Breast epithelium (tissue), 4 donors: ENCODE results near the gene AGBL3. TPM values are rescaled to one million over a fixed set of nuclear protein-coding genes. Genes with fewer than 3 reads are reported as not detected.

Experiments used
- DNase-seq, 2 donors: peaks; one replicate each; pipeline ENCODE4 v3.0.0-alpha.2; 2019; ENCODE audit warnings: low spot score in 2 of 2
- H3K27ac ChIP-seq, 2 donors: fragments of 200-600 bp; sonication (generic) in 1 of 2; one replicate each; pipeline ENCODE4 v1.5.1; 2016 to 2019; ENCODE audit warnings: mild to moderate bottlenecking in 1 of 2
- H3K27me3 ChIP-seq, 2 donors: fragments of 200-600 bp; sonication (generic) in 1 of 2; one replicate each; pipeline versions ENCODE4 v1.5.1 to v1.6.0; 2017 to 2019; ENCODE audit warnings: control low read depth in 1 of 2, mild to moderate bottlenecking in 1 of 2
- H3K36me3 ChIP-seq: fragments of 200-600 bp; one replicate; pipeline ENCODE4 v1.5.1; 2019
- H3K4me1 ChIP-seq, 2 donors: fragments of 200-600 bp; sonication (generic); one replicate each; pipeline ENCODE4 v1.5.1; 2016 to 2019; ENCODE audit warnings: control low read depth in 1 of 2
- H3K4me3 ChIP-seq, 3 donors: fragments of 200-600 bp; sonication (generic); 1 replicate in 2 of 3; 2 replicates in 1 of 3; pipeline ENCODE4 v1.5.1; 2016 to 2019; ENCODE audit warnings: mild to moderate bottlenecking in 3 of 3, moderate library complexity in 2 of 3
- H3K9me3 ChIP-seq, 2 donors: fragments of 200-600 bp; sonication (generic) in 1 of 2; one replicate each; pipeline ENCODE4 v1.5.1; 2016 to 2019; ENCODE audit warnings: control low read depth in 1 of 2
- POLR2A ChIP-seq: fragments of 450-650 bp; IDR thresholded peaks from one replicate; pipeline ENCODE4 v1.6.1; 2016; ENCODE audit warnings: antibody characterized with exemption, mild to moderate bottlenecking, moderate library complexity
- POLR2AphosphoS5 ChIP-seq, 3 donors: sonication (generic); formaldehyde crosslinking; IDR thresholded peaks; one replicate each; pipeline ENCODE4 v1.6.1; 2017; ENCODE audit warnings: antibody characterized with exemption in 3 of 3
- intact Hi-C: fragments of 100-400 bp; cut with DNase I; formaldehyde crosslinking; loops from one replicate; pipeline ENCODE4 v1.15.1; 2023; ENCODE audit warnings: low total_unique reads
- total RNA-seq, 3 donors: library from RNA; depleted of rRNA; stranded (reverse); fragments of >200 nt; gene quantifications; one replicate each; pipeline ENCODE4 v1.1.0, GENCODE V29; 2016
- TF ChIP-seq, protein P1 (sequence below), 3 donors: fragments of 450-650 bp; IDR thresholded peaks; one replicate each; pipeline ENCODE4 v1.5.1; 2016 to 2017; ENCODE audit warnings: antibody characterized with exemption in 3 of 3, mild to moderate bottlenecking in 3 of 3, moderate library complexity in 3 of 3

The AGBL3 gene
- total RNA-seq, 3 donors from 2014 or later = 2.2 to 5.1 (median 4.3) TPM

DNA sequence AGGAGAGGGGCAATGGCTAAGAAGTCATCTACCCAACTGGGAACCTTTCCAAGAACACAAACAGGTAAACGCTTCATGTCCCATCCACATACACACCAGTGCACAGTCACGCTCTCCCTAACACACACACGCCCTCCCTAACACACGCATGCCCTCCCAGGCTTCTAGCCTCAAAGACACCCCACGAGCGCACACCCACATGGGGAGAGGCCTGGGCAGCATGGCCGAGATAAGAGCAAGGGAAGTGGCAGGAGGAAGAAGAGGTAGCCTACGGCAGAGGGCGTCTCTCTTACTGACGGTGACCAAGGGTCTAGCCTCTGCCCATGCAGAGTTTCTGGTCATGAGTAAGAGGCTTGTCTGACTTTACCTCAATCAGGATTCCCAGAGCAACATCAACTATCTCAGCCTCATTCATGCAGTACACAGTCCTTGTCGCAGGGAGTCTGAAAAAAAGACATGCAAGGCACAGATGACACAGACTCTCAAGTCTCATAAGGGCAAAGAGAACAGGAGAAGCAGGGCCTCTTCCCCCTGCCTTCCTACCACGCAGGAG is 181.1 kb downstream of the AGBL3 start:
- TF ChIP-seq, protein P1, sequence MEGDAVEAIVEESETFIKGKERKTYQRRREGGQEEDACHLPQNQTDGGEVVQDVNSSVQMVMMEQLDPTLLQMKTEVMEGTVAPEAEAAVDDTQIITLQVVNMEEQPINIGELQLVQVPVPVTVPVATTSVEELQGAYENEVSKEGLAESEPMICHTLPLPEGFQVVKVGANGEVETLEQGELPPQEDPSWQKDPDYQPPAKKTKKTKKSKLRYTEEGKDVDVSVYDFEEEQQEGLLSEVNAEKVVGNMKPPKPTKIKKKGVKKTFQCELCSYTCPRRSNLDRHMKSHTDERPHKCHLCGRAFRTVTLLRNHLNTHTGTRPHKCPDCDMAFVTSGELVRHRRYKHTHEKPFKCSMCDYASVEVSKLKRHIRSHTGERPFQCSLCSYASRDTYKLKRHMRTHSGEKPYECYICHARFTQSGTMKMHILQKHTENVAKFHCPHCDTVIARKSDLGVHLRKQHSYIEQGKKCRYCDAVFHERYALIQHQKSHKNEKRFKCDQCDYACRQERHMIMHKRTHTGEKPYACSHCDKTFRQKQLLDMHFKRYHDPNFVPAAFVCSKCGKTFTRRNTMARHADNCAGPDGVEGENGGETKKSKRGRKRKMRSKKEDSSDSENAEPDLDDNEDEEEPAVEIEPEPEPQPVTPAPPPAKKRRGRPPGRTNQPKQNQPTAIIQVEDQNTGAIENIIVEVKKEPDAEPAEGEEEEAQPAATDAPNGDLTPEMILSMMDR (IDR thresholded peaks at IDR 0.05) = no peak
- TF ChIP-seq POLR2A (no peak), POLR2AphosphoS5 (IDR thresholded peaks at IDR 0.05) (no peak)
- H3K9me3 ChIP-seq = no peaks in the 10 kb centered on the region
- peak overlapping the region; percentile 94 to 98 for H3K27ac ChIP-seq
- peaks cover 0 to 15% of the 10 kb centered on the region in 2 donors for H3K4me1 ChIP-seq
- peak overlapping the region in 1 of 3 donors; percentile 26 for H3K4me3 ChIP-seq
- H3K27me3 ChIP-seq = no peaks in the 10 kb centered on the region
- peaks cover 11% of the 10 kb centered on the region for H3K36me3 ChIP-seq
- intact Hi-C loops = no loop called here
- DNase-seq = no peak

GRCh38 chr7:135168001-135168400 is 181.7 kb downstream of the AGBL3 start:
- intact Hi-C loops = no loop called here

GRCh38 chr7:135168489-135169140 is 182.3 kb downstream of the AGBL3 start:
- Histone ChIP-seq H3K4me1 (peaks cover 0 to 15% of the 10 kb centered on the region in 2 donors), H3K4me3 (peak overlapping the region in 1 of 3 donors; percentile 26)

More at GRCh38 chr7:135168001-135168400, 181.7 kb downstream of the AGBL3 start:
- H3K4me3 ChIP-seq = peak overlapping the region in 1 of 3 donors; percentile 26
- peaks cover 11% of the 10 kb centered on the region for H3K36me3 ChIP-seq
- H3K27me3 ChIP-seq = no peaks in the 10 kb centered on the region
- H3K4me1 ChIP-seq = peaks cover 0 to 15% of the 10 kb centered on the region in 2 donors
- peak overlapping the region; percentile 94 to 98 for H3K27ac ChIP-seq
- TF ChIP-seq POLR2A (no peak), POLR2AphosphoS5 (IDR thresholded peaks at IDR 0.05) (no peak)
- TF ChIP-seq, protein P1 (IDR thresholded peaks at IDR 0.05) = no peak
- DNase-seq = no peak
- H3K9me3 ChIP-seq = no peaks in the 10 kb centered on the region

DNA sequence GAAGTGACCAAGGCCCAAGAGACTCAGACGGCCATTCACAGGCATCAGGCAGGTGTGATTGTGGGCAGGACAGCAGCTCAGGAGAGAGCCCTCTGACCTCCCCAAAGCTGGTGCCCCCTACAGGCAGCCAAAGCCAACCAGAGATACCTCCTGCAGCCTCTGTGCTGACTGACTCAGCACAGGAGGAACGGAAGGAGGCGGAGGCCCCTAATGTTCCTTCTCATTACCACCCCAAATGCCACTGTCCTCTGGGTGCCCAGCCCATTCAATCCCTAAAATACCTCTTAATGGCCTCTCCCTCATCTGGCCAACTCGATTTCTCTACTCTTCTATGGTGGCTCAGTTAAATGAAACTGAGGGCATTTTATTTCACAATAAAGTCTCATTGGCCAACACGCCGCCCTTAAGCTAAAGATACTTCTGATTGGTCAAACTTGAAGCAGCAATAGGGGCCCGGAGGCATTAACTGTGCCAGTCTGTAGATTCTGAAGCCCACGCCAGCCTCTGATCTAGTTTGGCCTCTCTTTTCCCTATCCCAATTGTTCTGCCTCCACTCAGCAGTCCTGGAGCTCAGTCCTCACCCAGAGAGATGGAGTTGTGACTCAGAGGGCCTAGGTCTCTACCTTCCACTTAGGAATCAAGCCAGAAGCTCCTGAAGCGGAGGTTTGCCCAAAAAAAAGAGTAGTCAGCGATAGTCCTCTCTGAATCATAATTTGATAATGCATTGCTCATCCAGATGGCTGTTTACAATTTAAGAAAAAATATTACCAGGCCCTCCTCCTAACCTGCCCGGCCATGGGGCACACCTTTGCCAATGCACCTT is 183.0 kb downstream of the AGBL3 start:
- H3K36me3 ChIP-seq = peaks cover 10% of the 10 kb centered on the region
- H3K4me1 ChIP-seq = peaks cover 0 to 15% of the 10 kb centered on the region in 2 donors
- H3K9me3 ChIP-seq = no peaks in the 10 kb centered on the region
- no peak for TF ChIP-seq POLR2AphosphoS5 (IDR thresholded peaks at IDR 0.05)
- no peak for TF ChIP-seq POLR2A
- TF ChIP-seq, protein P1 (IDR thresholded peaks at IDR 0.05) = no peak
- intact Hi-C loops = no loop called here
- peak overlapping the region; percentile 66 to 86 (median 70) for H3K4me3 ChIP-seq
- no peaks in the 10 kb centered on the region for H3K27me3 ChIP-seq
- DNase-seq = no peak
- H3K27ac ChIP-seq = peak overlapping the region; percentile 94 to 98

More at GRCh38 chr7:135168489-135169140, 182.3 kb downstream of the AGBL3 start:
- Histone ChIP-seq H3K9me3 (no peaks in the 10 kb centered on the region), H3K27me3 (no peaks in the 10 kb centered on the region), H3K27ac (peak overlapping the region; percentile 94 to 98), H3K36me3 (peaks cover 11% of the 10 kb centered on the region)
- no peak for DNase-seq
- intact Hi-C loops = no loop called here
- TF ChIP-seq POLR2AphosphoS5 (IDR thresholded peaks at IDR 0.05) = no peak
- TF ChIP-seq, protein P1 (IDR thresholded peaks at IDR 0.05) = no peak
- TF ChIP-seq POLR2A = no peak
